ENCODE results near the gene SLX4.
"Not testable (repeated sequence)": the region's sequence is repeated elsewhere in the genome, so short reads cannot be mapped to it uniquely, and the experiment has no call there.

The SLX4 gene

GRCh38 chr16:3640632-3641501, 29.5 kb upstream of the SLX4 start:
- no peak for DNase-seq (ENCODE audit: low read depth)

- no peak for DNase-seq (ENCODE audit: low read depth)
These were observed 28.8 kb upstream of the SLX4 start for GRCh38 chr16:3640207-3640606.

GRCh38 chr16:3638916-3639644, 27.7 kb upstream of the SLX4 start:
- no peak for DNase-seq (ENCODE audit: low read depth)

- no peak for DNase-seq (ENCODE audit: low read depth)
These were observed 26.0 kb upstream of the SLX4 start for GRCh38 chr16:3637371-3637923.

GRCh38 chr16:3625911-3626732, 14.7 kb upstream of the SLX4 start:
- no peak for DNase-seq (ENCODE audit: low read depth)

- no peak for DNase-seq (ENCODE audit: low read depth)
These were observed 13.9 kb upstream of the SLX4 start for GRCh38 chr16:3625331-3625730.

- DNase-seq (ENCODE audit: low read depth), result peak; percentile 48
These were observed 12.2 kb upstream of the SLX4 start for GRCh38 chr16:3623642-3624041.

GRCh38 chr16:3618769-3619141, 7.3 kb upstream of the SLX4 start:
- DNase-seq (ENCODE audit: low read depth), result no peak

GRCh38 chr16:3612510-3613466, 1.4 kb upstream of the SLX4 start:
- no peak for DNase-seq (ENCODE audit: low read depth)

- no peak for DNase-seq (ENCODE audit: low read depth)
These were observed 684 bp downstream of the SLX4 start for GRCh38 chr16:3610698-3611145.

- DNase-seq (ENCODE audit: low read depth), result no peak
These were observed 1.3 kb downstream of the SLX4 start for GRCh38 chr16:3609895-3610697.

- DNase-seq (ENCODE audit: low read depth), result not testable (repeated sequence)
These were observed 2.4 kb downstream of the SLX4 start for GRCh38 chr16:3608976-3609375.

GRCh38 chr16:3608069-3608468, 3.3 kb downstream of the SLX4 start:
- DNase-seq (ENCODE audit: low read depth), result no peak

- no peak for DNase-seq (ENCODE audit: low read depth)
These were observed 3.8 kb downstream of the SLX4 start for GRCh38 chr16:3607634-3608033.

- no peak for DNase-seq (ENCODE audit: low read depth)
These were observed 4.2 kb downstream of the SLX4 start for GRCh38 chr16:3607161-3607560.

GRCh38 chr16:3606441-3606840, 5.0 kb downstream of the SLX4 start:
- DNase-seq (ENCODE audit: low read depth), result no peak

GRCh38 chr16:3602320-3602653, 9.1 kb downstream of the SLX4 start:
- no peak for DNase-seq (ENCODE audit: low read depth)

- DNase-seq (ENCODE audit: low read depth), result no peak
These were observed 9.6 kb downstream of the SLX4 start for GRCh38 chr16:3601614-3602319.

- no peak for DNase-seq (ENCODE audit: low read depth)
These were observed 11.5 kb downstream of the SLX4 start for GRCh38 chr16:3599922-3600321.

GRCh38 chr16:3599121-3599520, 12.3 kb downstream of the SLX4 start:
- DNase-seq (ENCODE audit: low read depth), result no peak
